Sigmoid colon (tissue), 4 donors: ENCODE results near the gene LONP2.

Source experiments
- CTCF ChIP-seq, 4 experiments: fragments of 450-650 bp in 3 of 4; fragments of 200-600 bp in 1 of 4; IDR thresholded peaks; one replicate each; pipeline ENCODE4 v1.5.1; 2016 to 2019; ENCODE audit warnings: antibody characterized with exemption in 4 of 4, mild to moderate bottlenecking in 3 of 4, moderate library complexity in 2 of 4
- EP300 ChIP-seq, 4 donors: sonication (generic); formaldehyde crosslinking; IDR thresholded peaks; one replicate each; pipeline ENCODE4 v1.6.1; 2017; ENCODE audit warnings: antibody characterized with exemption in 4 of 4
- POLR2A ChIP-seq, 2 donors: fragments of 450-650 bp; IDR thresholded peaks; one replicate each; pipeline ENCODE4 v1.6.1; 2016; ENCODE audit warnings: antibody characterized with exemption in 2 of 2, mild to moderate bottlenecking in 2 of 2, moderate library complexity in 2 of 2
- POLR2AphosphoS5 ChIP-seq, 4 donors: sonication (generic); formaldehyde crosslinking; IDR thresholded peaks; one replicate each; pipeline ENCODE4 v1.6.1; 2017; ENCODE audit warnings: antibody characterized with exemption in 4 of 4

- no peak for TF ChIP-seq CTCF (IDR thresholded peaks at IDR 0.05)
- TF ChIP-seq POLR2AphosphoS5 (IDR thresholded peaks at IDR 0.05) = no peak
- no peak for TF ChIP-seq POLR2A (IDR thresholded peaks at IDR 0.05)
- TF ChIP-seq EP300 (IDR thresholded peaks at IDR 0.05) = no peak
These were observed 46.8 kb upstream of the LONP2 start for GRCh38 chr16:48197294-48197693.
